Neural cell (in vitro differentiated cells): ENCODE measurements around the gene YWHAG. TPM values are rescaled to one million over a fixed set of nuclear protein-coding genes. Genes with fewer than 3 reads are reported as not detected.

ENCODE experiments used
- H2AFZ ChIP-seq: fragments of 200-600, 300-800 bp; sonication (generic), shearing (Covaris generic); 2 replicates; pipeline ENCODE4 v1.6.0; 2014; ENCODE audit warnings: low read depth, mild to moderate bottlenecking, antibody characterized with exemption, low read length, moderate library complexity
- H3F3A ChIP-seq: fragments of 200-600 bp; shearing (Covaris generic); 2 replicates; pipeline ENCODE4 v1.6.1; 2016; ENCODE audit warnings: mild to moderate bottlenecking, moderate library complexity, mixed read lengths, antibody characterized with exemption, low read length; ENCODE audit not compliant: insufficient read depth, poor library complexity, severe bottlenecking
- H3K27ac ChIP-seq: fragments of 200-600, 300-800 bp; sonication (generic), shearing (Covaris generic); 2 replicates; pipeline ENCODE4 v1.5.1; 2014; ENCODE audit warnings: mild to moderate bottlenecking, low read length, moderate library complexity
- H3K27me3 ChIP-seq: fragments of 300-800, 200-600 bp; sonication (generic), shearing (Covaris generic); 2 replicates; pipeline ENCODE4 v1.6.0; 2014; ENCODE audit warnings: mild to moderate bottlenecking, low read depth, low read length, moderate library complexity; ENCODE audit not compliant: insufficient read depth
- H3K36me3 ChIP-seq: fragments of 300-800, 200-600 bp; sonication (generic), shearing (Covaris generic); 2 replicates; pipeline ENCODE4 v1.5.1; 2014; ENCODE audit warnings: mild to moderate bottlenecking, antibody characterized with exemption, low read length, moderate library complexity; ENCODE audit not compliant: insufficient read depth
- H3K4me2 ChIP-seq: fragments of 300-800, 200-600 bp; sonication (generic), shearing (Covaris generic); 2 replicates; pipeline ENCODE4 v1.6.0; 2014; ENCODE audit warnings: mild to moderate bottlenecking, low read length
- H3K4me3 ChIP-seq: fragments of 300-800, 200-600 bp; sonication (generic), shearing (Covaris generic); 2 replicates; pipeline ENCODE4 v1.5.1; 2014; ENCODE audit warnings: mild to moderate bottlenecking, low read length, moderate library complexity
- H3K79me2 ChIP-seq: fragments of 200-600 bp; shearing (Covaris generic); replicated peaks from 2 replicates; pipeline ENCODE4 v1.6.0; 2014; ENCODE audit warnings: mild to moderate bottlenecking, low read length, moderate library complexity; ENCODE audit not compliant: insufficient read depth
- H3K9ac ChIP-seq: fragments of 300-800, 200-600 bp; sonication (generic), shearing (Covaris generic); 2 replicates; pipeline ENCODE4 v1.6.1; 2016; ENCODE audit warnings: mild to moderate bottlenecking, low read length, mixed read lengths
- H3K9me2 ChIP-seq: fragments of 200-600 bp; shearing (Covaris generic); 2 replicates; pipeline ENCODE4 v1.6.1; 2016; ENCODE audit warnings: mild to moderate bottlenecking, low read length, mixed read lengths; ENCODE audit not compliant: insufficient read depth
- H3K9me3 ChIP-seq: fragments of 200-600, 300-800 bp; sonication (generic), shearing (Covaris generic); 2 replicates; pipeline ENCODE4 v1.6.1; 2016; ENCODE audit warnings: mild to moderate bottlenecking, mixed run types, low read length, moderate library complexity, mixed read lengths
- H4K20me1 ChIP-seq: fragments of 200-600 bp; shearing (Covaris generic); 2 replicates; pipeline ENCODE4 v1.6.1; 2016; ENCODE audit warnings: mild to moderate bottlenecking, mixed run types; ENCODE audit not compliant: insufficient read depth
- CTCF ChIP-seq: fragments of 450-650 bp; IDR thresholded peaks from 2 replicates; pipeline ENCODE4 v1.5.1; 2014; ENCODE audit warnings: antibody characterized with exemption, mild to moderate bottlenecking, moderate library complexity; ENCODE audit not compliant: poor library complexity, severe bottlenecking
- EP300 ChIP-seq: fragments of 450-650 bp; conservative IDR thresholded peaks from 2 replicates; pipeline ENCODE4 v1.6.1; 2014; ENCODE audit warnings: antibody characterized with exemption, mild to moderate bottlenecking, moderate library complexity; ENCODE audit not compliant: poor library complexity, severe bottlenecking
- EZH2 ChIP-seq: fragments of 200-600, 300-800 bp; shearing (Covaris generic), sonication (generic); IDR thresholded peaks from 2 replicates; pipeline ENCODE4 v1.6.1; 2014; ENCODE audit warnings: antibody characterized with exemption, low read length, borderline replicate concordance, mild to moderate bottlenecking; ENCODE audit not compliant: insufficient read depth, poor library complexity, severe bottlenecking
- MXI1 ChIP-seq: fragments of 450-650 bp; conservative IDR thresholded peaks from 2 replicates; pipeline ENCODE4 v1.6.1; 2014; ENCODE audit warnings: antibody characterized with exemption, mild to moderate bottlenecking; ENCODE audit not compliant: poor library complexity, severe bottlenecking
- POLR2AphosphoS5 ChIP-seq: IDR thresholded peaks from 2 replicates; pipeline ENCODE4 v1.6.1; 2012
- RAD21 ChIP-seq: fragments of 450-650 bp; conservative IDR thresholded peaks from 2 replicates; pipeline ENCODE4 v1.6.1; 2014; ENCODE audit warnings: antibody characterized with exemption, mild to moderate bottlenecking, moderate library complexity
- REST ChIP-seq: IDR thresholded peaks from 2 replicates; pipeline ENCODE4 v1.6.1; 2012; ENCODE audit warnings: borderline replicate concordance
- TAF1 ChIP-seq: IDR thresholded peaks from 2 replicates; pipeline ENCODE4 v1.6.1; 2012; ENCODE audit warnings: low read depth
- polyA plus RNA-seq: library from polyadenylated mRNA; depleted of rRNA; stranded (reverse); fragments of >200 nt; gene quantifications from 2 replicates; pipeline ENCODE4 v1.2.3, GENCODE V29; 2014

The YWHAG gene
- polyA plus RNA-seq, 1 donor from 2014 or later: 284 TPM

GRCh38 chr7:76286842-76287403, 71.9 kb downstream of the YWHAG start:
- Histone ChIP-seq H2AFZ (no peak overlapping the region), H3K9me3 (no peaks in the 10 kb centered on the region), H3K27me3 (peaks cover 17% of the 10 kb centered on the region), H3K4me2 (no peak overlapping the region), H3K4me3 (no peak overlapping the region), H3F3A (no peaks in the 10 kb centered on the region), H3K79me2 (no peaks in the 10 kb centered on the region), H3K9ac (no peak overlapping the region), H4K20me1 (no peaks in the 10 kb centered on the region), H3K9me2 (no peaks in the 10 kb centered on the region), H3K27ac (no peak overlapping the region), H3K36me3 (no peaks in the 10 kb centered on the region)
- no peak for TF ChIP-seq EZH2
- no peak for TF ChIP-seq POLR2AphosphoS5
- no peak for TF ChIP-seq REST
- no peak for TF ChIP-seq CTCF
- TF ChIP-seq RAD21: no peak
- no peak for TF ChIP-seq EP300

- Histone ChIP-seq H3F3A (no peaks in the 10 kb centered on the region), H3K9me2 (no peaks in the 10 kb centered on the region), H3K27ac (no peak overlapping the region), H3K27me3 (peaks cover 27% of the 10 kb centered on the region), H3K36me3 (no peaks in the 10 kb centered on the region), H3K4me3 (no peak overlapping the region), H3K4me2 (no peak overlapping the region), H2AFZ (no peak overlapping the region), H4K20me1 (no peaks in the 10 kb centered on the region), H3K9me3 (no peaks in the 10 kb centered on the region), H3K79me2 (no peaks in the 10 kb centered on the region), H3K9ac (no peak overlapping the region)
- TF ChIP-seq MXI1 (no peak), TAF1 (no peak), REST (no peak), POLR2AphosphoS5 (no peak), EP300 (no peak)
Observed at GRCh38 chr7:76285604-76286374, 73.0 kb downstream of the YWHAG start.
